Activated T-helper 1 cell treated with Interleukin-2 at 50 U/mL for 16 hours (primary cell): ENCODE data around the gene ARHGAP26.

ENCODE experiments used
- DNase-seq: peaks from one replicate; pipeline ENCODE4 v3.0.0-alpha.2; 2020; ENCODE audit warnings: low read depth

The ARHGAP26 gene

GRCh38 chr5:142876817-142877216 lies 106.6 kb downstream of the ARHGAP26 start:
- DNase-seq, result no peak

DNA sequence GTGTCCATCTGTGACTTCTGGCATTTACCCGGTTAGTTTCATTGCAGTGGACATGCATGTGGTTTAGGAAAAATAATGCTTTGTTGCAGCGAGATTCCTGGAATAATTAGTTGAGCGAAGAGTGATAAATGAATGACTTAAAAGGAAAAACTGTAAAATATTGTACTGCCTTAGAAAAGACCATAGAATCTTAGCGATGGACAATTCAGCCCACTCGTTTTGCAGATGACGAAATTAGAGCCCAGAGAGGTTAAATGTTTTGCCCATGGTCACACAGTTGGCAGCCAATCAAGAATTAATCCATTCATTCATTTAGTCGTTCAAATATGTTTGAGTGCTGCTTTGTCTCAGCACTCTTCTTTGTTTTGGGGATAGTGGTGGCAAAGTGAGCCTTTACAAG lies 107.9 kb downstream of the ARHGAP26 start:
- no peak for DNase-seq

DNA sequence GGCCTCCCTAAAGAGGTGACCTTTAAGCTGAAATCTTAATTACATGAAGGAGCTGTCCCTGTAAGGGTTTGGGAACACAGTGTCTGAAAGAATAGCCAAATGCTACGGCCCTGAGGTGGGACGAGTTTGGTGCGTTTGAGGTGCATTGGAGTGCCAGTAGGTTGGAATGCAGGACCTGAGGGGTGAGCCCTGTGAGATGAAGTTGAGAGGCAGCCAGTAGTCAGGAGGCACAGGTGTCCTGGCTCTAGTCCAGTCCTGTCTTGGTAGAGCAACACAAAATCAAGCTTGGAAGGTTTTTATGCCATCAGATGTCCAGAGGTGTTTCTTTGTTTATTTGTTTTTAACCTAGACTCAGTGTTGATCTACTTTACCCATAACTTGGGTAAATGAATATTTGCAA lies 108.5 kb downstream of the ARHGAP26 start:
- no peak for DNase-seq

GRCh38 chr5:142881076-142881783 lies 111.1 kb downstream of the ARHGAP26 start:
- no peak for DNase-seq

- no peak for DNase-seq
These were observed 111.6 kb downstream of the ARHGAP26 start for GRCh38 chr5:142881784-142882126.

DNA sequence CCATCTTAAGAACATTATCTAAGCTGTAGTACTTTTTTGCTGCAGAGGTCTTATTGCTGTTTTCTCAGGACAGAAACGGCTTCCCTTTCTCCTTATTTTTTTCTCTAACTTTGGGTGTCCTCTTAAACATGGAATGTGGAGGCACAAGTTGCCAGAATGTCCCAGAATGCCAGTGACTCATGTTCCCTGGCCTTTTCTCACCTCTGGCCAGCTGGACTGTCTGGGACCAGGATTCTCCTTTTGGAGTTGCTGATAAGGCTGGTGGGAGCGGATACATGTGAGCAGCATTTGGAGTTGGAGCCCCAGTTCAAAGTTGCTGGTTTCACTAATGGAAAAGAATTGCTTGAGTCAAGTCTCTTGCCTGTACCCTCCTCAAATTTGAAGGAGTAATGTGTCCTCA lies 112.8 kb downstream of the ARHGAP26 start:
- DNase-seq, result no peak

- no peak for DNase-seq
These were observed 113.3 kb downstream of the ARHGAP26 start for GRCh38 chr5:142883438-142883837.

GRCh38 chr5:142884029-142884428 lies 113.9 kb downstream of the ARHGAP26 start:
- no peak for DNase-seq

DNA sequence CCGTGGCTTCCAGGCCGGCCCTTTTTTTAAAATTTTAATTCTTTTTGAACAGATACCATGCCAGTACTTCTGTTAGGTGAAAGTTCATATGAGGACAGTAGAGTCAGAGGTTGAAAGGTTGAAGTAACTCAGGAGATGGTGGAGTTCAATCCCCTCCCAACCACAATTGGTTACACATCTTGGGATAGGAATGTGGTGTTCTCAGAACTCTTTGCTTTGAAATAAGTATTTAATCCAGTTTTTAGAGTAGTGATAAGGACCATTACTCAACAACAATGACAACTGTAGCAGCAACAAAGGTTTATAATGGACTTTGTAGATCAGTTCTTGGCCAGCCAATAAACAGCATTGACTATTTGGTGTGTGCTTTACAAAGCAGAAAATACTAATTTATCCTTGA lies 116.0 kb downstream of the ARHGAP26 start:
- no peak for DNase-seq

- no peak for DNase-seq
These were observed 116.8 kb downstream of the ARHGAP26 start for GRCh38 chr5:142886956-142887355.

GRCh38 chr5:142888469-142889085 lies 118.4 kb downstream of the ARHGAP26 start:
- DNase-seq, result no peak

GRCh38 chr5:142892021-142892420 lies 121.8 kb downstream of the ARHGAP26 start:
- no peak for DNase-seq

DNA sequence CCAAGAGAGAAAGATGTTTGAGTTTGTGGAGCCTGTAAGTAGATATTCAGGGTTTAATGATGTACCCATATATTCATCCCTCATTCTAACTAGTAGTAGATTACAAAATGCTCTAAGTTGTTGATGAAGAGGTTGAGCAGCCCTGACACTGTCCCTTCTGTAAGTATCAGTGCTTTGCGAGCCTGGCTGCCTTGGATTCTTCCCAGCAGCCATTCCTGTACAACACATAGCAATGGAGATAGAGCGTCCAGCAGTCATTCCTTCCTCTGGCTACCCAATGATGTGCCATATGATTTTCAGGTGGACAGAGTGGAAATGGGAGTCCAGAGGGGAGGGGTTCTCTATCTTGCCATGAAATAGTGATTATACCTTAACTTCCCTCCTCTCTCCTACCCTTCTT lies 124.1 kb downstream of the ARHGAP26 start:
- DNase-seq, result no peak

GRCh38 chr5:142894749-142895148 lies 124.6 kb downstream of the ARHGAP26 start:
- no peak for DNase-seq

DNA sequence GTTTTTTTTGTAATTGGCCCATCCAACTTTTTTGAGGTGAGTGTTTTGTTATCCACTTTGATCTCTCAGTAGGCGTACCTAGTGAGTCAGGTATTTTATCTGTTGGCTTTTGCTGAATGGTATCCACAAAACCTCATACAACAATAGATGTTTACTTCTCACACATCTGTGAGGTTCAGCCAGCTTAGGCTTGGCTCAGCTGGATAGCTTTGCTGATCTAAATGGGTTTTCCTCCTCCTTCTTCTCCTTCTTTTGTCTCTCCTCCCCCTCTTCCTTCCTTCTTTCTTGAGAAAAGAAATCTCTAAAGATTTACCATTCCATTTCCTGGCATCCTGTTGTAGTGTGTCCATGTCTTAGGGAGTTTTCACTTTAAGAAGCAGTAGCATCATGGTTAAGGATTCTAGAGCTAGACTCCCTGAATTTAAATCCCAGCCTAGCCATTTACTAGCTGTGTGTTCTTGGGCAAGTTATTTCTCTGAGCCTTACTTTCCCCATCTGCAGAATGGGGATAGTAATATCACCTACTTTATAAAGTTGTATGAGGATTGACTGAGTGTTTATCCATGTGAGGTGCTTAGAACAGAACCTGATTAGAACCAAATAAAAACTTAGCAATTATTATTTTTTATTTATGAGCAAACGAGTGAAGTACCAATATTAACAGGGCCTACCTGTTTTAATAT lies 126.3 kb downstream of the ARHGAP26 start:
- no peak for DNase-seq

- no peak for DNase-seq
These were observed 127.2 kb downstream of the ARHGAP26 start for GRCh38 chr5:142897328-142897727.

GRCh38 chr5:142900927-142901326 lies 130.8 kb downstream of the ARHGAP26 start:
- DNase-seq, result no peak

GRCh38 chr5:142901476-142902185 lies 131.5 kb downstream of the ARHGAP26 start:
- DNase-seq, result no peak

GRCh38 chr5:142902186-142902965 lies 132.2 kb downstream of the ARHGAP26 start:
- DNase-seq, result no peak

GRCh38 chr5:142904416-142904815 lies 134.2 kb downstream of the ARHGAP26 start:
- DNase-seq, result no peak

DNA sequence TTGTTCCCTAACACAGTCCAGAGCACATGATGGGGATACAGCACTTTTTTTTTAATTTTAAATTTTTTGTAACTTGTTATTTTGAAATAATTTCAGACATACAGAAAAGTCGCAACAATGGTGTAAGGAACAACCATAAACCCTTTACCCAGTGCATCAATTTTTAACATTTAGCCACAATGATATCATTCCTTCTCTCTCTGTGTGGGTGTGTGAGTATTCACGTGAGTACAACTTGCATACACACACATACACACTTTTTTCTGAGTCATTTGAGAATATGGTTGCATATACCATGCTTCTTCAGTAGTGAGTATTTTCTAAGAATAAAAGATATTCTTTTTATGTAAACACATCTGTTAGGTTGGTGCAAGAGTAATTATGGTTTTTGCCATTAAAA lies 135.2 kb downstream of the ARHGAP26 start:
- DNase-seq, result no peak
